ENCODE results near the gene PYCR2.
"Not testable (repeated sequence)": the region's sequence is repeated elsewhere in the genome, so short reads cannot be mapped to it uniquely, and the experiment has no call there.

PYCR2 gene

GRCh38 chr1:225939939-225940310 is 15.9 kb upstream of the PYCR2 start:
- H3K9me3 ChIP-seq (ENCODE audit: insufficient read depth, low read depth, low read length); H2BK120ac ChIP-seq (ENCODE audit: insufficient read depth, low read length, poor library complexity); H3K23ac ChIP-seq (ENCODE audit: low read length); H2BK12ac ChIP-seq (ENCODE audit: low read length); H3K9ac ChIP-seq (ENCODE audit: low read length); H3K4ac ChIP-seq (ENCODE audit: low read depth, low read length); H3K79me1 ChIP-seq (ENCODE audit: low read length); H3K27ac ChIP-seq (ENCODE audit: low read depth, low read length); H4K8ac ChIP-seq (ENCODE audit: low read depth, low read length); H2AFZ ChIP-seq (ENCODE audit: insufficient read depth, low read length, poor library complexity); H4K12ac ChIP-seq (ENCODE audit: low read depth, low read length); H3K79me2 ChIP-seq (ENCODE audit: control insufficient read depth, insufficient read depth, low read length, poor library complexity); H3K27me3 ChIP-seq (ENCODE audit: insufficient read depth, low read length); H3K4me3 ChIP-seq (ENCODE audit: low read depth, low read length); H2AK5ac ChIP-seq (ENCODE audit: low read length); H3K36me3 ChIP-seq (ENCODE audit: control insufficient read depth in 1 of 2, insufficient read depth in 2 of 2, low read length in 2 of 2); H2BK5ac ChIP-seq (ENCODE audit: low read depth, low read length, poor library complexity); H3K18ac ChIP-seq (ENCODE audit: low read length); DNase-seq; H4K91ac ChIP-seq (ENCODE audit: low read depth, low read length); H3K4me2 ChIP-seq (ENCODE audit: low read length); H3K14ac ChIP-seq (ENCODE audit: low read length): not testable (repeated sequence)
- WGBS (ENCODE audit: extremely low coverage, insufficient coverage, insufficient read length), result no CpG with 5 or more reads among the region's 8 CpGs
- peaks cover 3 to 12% of the 10 kb centered on the region in 2 experiments for H3K4me1 ChIP-seq (ENCODE audit: control insufficient read depth in 1 of 2, insufficient read depth in 2 of 2, low read length in 2 of 2)

GRCh38 chr1:225939097-225939938 is 15.3 kb upstream of the PYCR2 start:
- not testable (repeated sequence) for H3K14ac ChIP-seq (ENCODE audit: low read length); H3K4ac ChIP-seq (ENCODE audit: low read depth, low read length); H3K9ac ChIP-seq (ENCODE audit: low read length); H3K79me2 ChIP-seq (ENCODE audit: control insufficient read depth, insufficient read depth, low read length, poor library complexity); H4K12ac ChIP-seq (ENCODE audit: low read depth, low read length); H3K36me3 ChIP-seq (ENCODE audit: control insufficient read depth in 1 of 2, insufficient read depth in 2 of 2, low read length in 2 of 2); H3K23ac ChIP-seq (ENCODE audit: low read length); H4K8ac ChIP-seq (ENCODE audit: low read depth, low read length); DNase-seq; H2AK5ac ChIP-seq (ENCODE audit: low read length); H4K91ac ChIP-seq (ENCODE audit: low read depth, low read length); H3K4me3 ChIP-seq (ENCODE audit: low read depth, low read length); H2BK120ac ChIP-seq (ENCODE audit: insufficient read depth, low read length, poor library complexity); H3K9me3 ChIP-seq (ENCODE audit: insufficient read depth, low read depth, low read length); H2BK5ac ChIP-seq (ENCODE audit: low read depth, low read length, poor library complexity); H3K27me3 ChIP-seq (ENCODE audit: insufficient read depth, low read length); H2BK12ac ChIP-seq (ENCODE audit: low read length); H3K79me1 ChIP-seq (ENCODE audit: low read length); H3K27ac ChIP-seq (ENCODE audit: low read depth, low read length); H3K18ac ChIP-seq (ENCODE audit: low read length)
- WGBS (ENCODE audit: extremely low coverage, insufficient coverage, insufficient read length), result no CpG with 5 or more reads among the region's 69 CpGs
- Histone ChIP-seq H3K4me1 (ENCODE audit: control insufficient read depth in 1 of 2, insufficient read depth in 2 of 2, low read length in 2 of 2) (peaks cover 3 to 12% of the 10 kb centered on the region in 2 experiments), H2AFZ (ENCODE audit: insufficient read depth, low read length, poor library complexity) (peak overlapping the region; percentile 24), H3K4me2 (ENCODE audit: low read length) (peak overlapping the region; percentile 54)

- Histone ChIP-seq H4K8ac (ENCODE audit: low read depth, low read length) (no peak overlapping the region), H3K18ac (ENCODE audit: low read length) (no peak overlapping the region), H3K4ac (ENCODE audit: low read depth, low read length) (no peak overlapping the region)
These were observed 13.3 kb upstream of the PYCR2 start for GRCh38 chr1:225937048-225937968.

GRCh38 chr1:225936523-225936922 is 12.5 kb upstream of the PYCR2 start:
- H3K4me3 ChIP-seq (ENCODE audit: low read depth, low read length), result no peak overlapping the region
- H3K4ac ChIP-seq (ENCODE audit: low read depth, low read length), result no peak overlapping the region
- no peak overlapping the region for H3K9ac ChIP-seq (ENCODE audit: low read length)
- no peak overlapping the region for H4K12ac ChIP-seq (ENCODE audit: low read depth, low read length)
- DNase-seq, result no peak
- H3K27me3 ChIP-seq (ENCODE audit: insufficient read depth, low read length), result no peaks in the 10 kb centered on the region
- peaks cover under 1 to 8% of the 10 kb centered on the region in 2 experiments for H3K4me1 ChIP-seq (ENCODE audit: control insufficient read depth in 1 of 2, insufficient read depth in 2 of 2, low read length in 2 of 2)
- H3K9me3 ChIP-seq (ENCODE audit: insufficient read depth, low read depth, low read length), result no peaks in the 10 kb centered on the region
- no peak overlapping the region for H3K14ac ChIP-seq (ENCODE audit: low read length)
- WGBS (ENCODE audit: extremely low coverage, insufficient coverage, insufficient read length), result no CpG with 5 or more reads among the region's 3 CpGs
- no peak overlapping the region for H4K91ac ChIP-seq (ENCODE audit: low read depth, low read length)
- no peak overlapping the region for H3K23ac ChIP-seq (ENCODE audit: low read length)
- no peaks in the 10 kb centered on the region for H3K36me3 ChIP-seq (ENCODE audit: control insufficient read depth in 1 of 2, insufficient read depth in 2 of 2, low read length in 2 of 2)
- H4K8ac ChIP-seq (ENCODE audit: low read depth, low read length), result no peak overlapping the region
- H3K4me2 ChIP-seq (ENCODE audit: low read length), result no peak overlapping the region
- no peak overlapping the region for H2AFZ ChIP-seq (ENCODE audit: insufficient read depth, low read length, poor library complexity)
- no peak overlapping the region for H2AK5ac ChIP-seq (ENCODE audit: low read length)
- no peaks in the 10 kb centered on the region for H3K79me2 ChIP-seq (ENCODE audit: control insufficient read depth, insufficient read depth, low read length, poor library complexity)
- no peaks in the 10 kb centered on the region for H3K79me1 ChIP-seq (ENCODE audit: low read length)
- H3K18ac ChIP-seq (ENCODE audit: low read length), result no peak overlapping the region
- no peak overlapping the region for H2BK120ac ChIP-seq (ENCODE audit: insufficient read depth, low read length, poor library complexity)
- no peak overlapping the region for H2BK5ac ChIP-seq (ENCODE audit: low read depth, low read length, poor library complexity)
- H2BK12ac ChIP-seq (ENCODE audit: low read length), result no peak overlapping the region
- H3K27ac ChIP-seq (ENCODE audit: low read depth, low read length), result no peak overlapping the region

More at GRCh38 chr1:225937048-225937968, 13.3 kb upstream of the PYCR2 start:
- no peak overlapping the region for H4K91ac ChIP-seq (ENCODE audit: low read depth, low read length)
- no peak overlapping the region for H2BK5ac ChIP-seq (ENCODE audit: low read depth, low read length, poor library complexity)
- no peak overlapping the region for H2BK120ac ChIP-seq (ENCODE audit: insufficient read depth, low read length, poor library complexity)
- no peaks in the 10 kb centered on the region for H3K27me3 ChIP-seq (ENCODE audit: insufficient read depth, low read length)
- no peak overlapping the region for H3K4me2 ChIP-seq (ENCODE audit: low read length)
- H2AFZ ChIP-seq (ENCODE audit: insufficient read depth, low read length, poor library complexity), result no peak overlapping the region
- H3K9me3 ChIP-seq (ENCODE audit: insufficient read depth, low read depth, low read length), result no peaks in the 10 kb centered on the region
- no peaks in the 10 kb centered on the region for H3K79me2 ChIP-seq (ENCODE audit: control insufficient read depth, insufficient read depth, low read length, poor library complexity)
- DNase-seq, result peak in 1 of 2 donors; percentile 17
- H3K79me1 ChIP-seq (ENCODE audit: low read length), result no peaks in the 10 kb centered on the region
- H3K27ac ChIP-seq (ENCODE audit: low read depth, low read length), result no peak overlapping the region
- H3K36me3 ChIP-seq (ENCODE audit: control insufficient read depth in 1 of 2, insufficient read depth in 2 of 2, low read length in 2 of 2), result no peaks in the 10 kb centered on the region
- H3K9ac ChIP-seq (ENCODE audit: low read length), result no peak overlapping the region
- H3K4me1 ChIP-seq (ENCODE audit: control insufficient read depth in 1 of 2, insufficient read depth in 2 of 2, low read length in 2 of 2), result peaks cover 3 to 12% of the 10 kb centered on the region in 2 experiments
- H4K12ac ChIP-seq (ENCODE audit: low read depth, low read length), result no peak overlapping the region
- no peak overlapping the region for H2AK5ac ChIP-seq (ENCODE audit: low read length)
- H3K14ac ChIP-seq (ENCODE audit: low read length), result no peak overlapping the region
- no peak overlapping the region for H3K23ac ChIP-seq (ENCODE audit: low read length)
- no CpG with 5 or more reads among the region's 21 CpGs for WGBS (ENCODE audit: extremely low coverage, insufficient coverage, insufficient read length)
- no peak overlapping the region for H3K4me3 ChIP-seq (ENCODE audit: low read depth, low read length)
- H2BK12ac ChIP-seq (ENCODE audit: low read length), result no peak overlapping the region
